HG03565 (cell line): Measurements from ENCODE around the gene RHOBTB1.
"Not testable (repeated sequence)": the region's sequence is repeated elsewhere in the genome, so short reads cannot be mapped to it uniquely, and the experiment has no call there.

Experiments
- ATAC-seq: cut with Tn5 transposase; IDR thresholded peaks from one replicate; pipeline ENCODE4 v1.9.1; 2021; ENCODE audit warnings: mild to moderate bottlenecking, moderate library complexity; ENCODE audit not compliant: unreplicated experiment

The RHOBTB1 gene

GRCh38 chr10:60910543-60910942 is 33.4 kb downstream of the RHOBTB1 start:
- peak; percentile 59 for ATAC-seq

- no peak for ATAC-seq
These were observed 35.1 kb downstream of the RHOBTB1 start for GRCh38 chr10:60908896-60909295.

- no peak for ATAC-seq
These were observed 36.0 kb downstream of the RHOBTB1 start for GRCh38 chr10:60908031-60908430.

- ATAC-seq = no peak
These were observed 36.7 kb downstream of the RHOBTB1 start for GRCh38 chr10:60907236-60907635.

- ATAC-seq = not testable (repeated sequence)
These were observed 37.2 kb downstream of the RHOBTB1 start for GRCh38 chr10:60906825-60907224.

GRCh38 chr10:60906411-60906810 is 37.6 kb downstream of the RHOBTB1 start:
- ATAC-seq = no peak

GRCh38 chr10:60905580-60905979 is 38.4 kb downstream of the RHOBTB1 start:
- no peak for ATAC-seq

GRCh38 chr10:60903096-60903495 is 40.9 kb downstream of the RHOBTB1 start:
- ATAC-seq = no peak

- ATAC-seq = no peak
These were observed 42.3 kb downstream of the RHOBTB1 start for GRCh38 chr10:60901561-60902235.

- no peak for ATAC-seq
These were observed 44.7 kb downstream of the RHOBTB1 start for GRCh38 chr10:60899266-60899665.

- ATAC-seq = no peak
These were observed 45.7 kb downstream of the RHOBTB1 start for GRCh38 chr10:60898321-60898720.

- ATAC-seq = no peak
These were observed 47.2 kb downstream of the RHOBTB1 start for GRCh38 chr10:60896810-60897209.

- no peak for ATAC-seq
These were observed 48.0 kb downstream of the RHOBTB1 start for GRCh38 chr10:60896033-60896432.

- no peak for ATAC-seq
These were observed 49.2 kb downstream of the RHOBTB1 start for GRCh38 chr10:60894786-60895185.

- no peak for ATAC-seq
These were observed 50.8 kb downstream of the RHOBTB1 start for GRCh38 chr10:60893231-60893630.

- ATAC-seq = no peak
These were observed 51.4 kb downstream of the RHOBTB1 start for GRCh38 chr10:60892571-60892970.

- no peak for ATAC-seq
These were observed 53.2 kb downstream of the RHOBTB1 start for GRCh38 chr10:60890811-60891210.

- ATAC-seq = peak; percentile 72
These were observed 60.8 kb downstream of the RHOBTB1 start for GRCh38 chr10:60883187-60883586.

GRCh38 chr10:60878224-60878623 is 65.8 kb downstream of the RHOBTB1 start:
- no peak for ATAC-seq

- no peak for ATAC-seq
These were observed 66.2 kb downstream of the RHOBTB1 start for GRCh38 chr10:60877777-60878120.

- no peak for ATAC-seq
These were observed 66.8 kb downstream of the RHOBTB1 start for GRCh38 chr10:60877061-60877776.

GRCh38 chr10:60873758-60874157 is 70.2 kb downstream of the RHOBTB1 start:
- no peak for ATAC-seq

GRCh38 chr10:60872451-60872850 is 71.5 kb downstream of the RHOBTB1 start:
- ATAC-seq = no peak
